Stimulated activated CD4-positive, alpha-beta T cell treated with anti-CD3 and anti-CD28 coated beads, Interleukin-12 subunit alpha, Interleukin-12 subunit beta, amount 100 ng/mL, for 24 hours (primary cell): ENCODE measurements around the gene SLC38A8.

Source experiments
- DNase-seq, 2 experiments: peaks; one replicate each; pipeline ENCODE4 v3.0.0-alpha.2; 2020; ENCODE audit warnings: low read depth in 2 of 2

Gene SLC38A8

DNA sequence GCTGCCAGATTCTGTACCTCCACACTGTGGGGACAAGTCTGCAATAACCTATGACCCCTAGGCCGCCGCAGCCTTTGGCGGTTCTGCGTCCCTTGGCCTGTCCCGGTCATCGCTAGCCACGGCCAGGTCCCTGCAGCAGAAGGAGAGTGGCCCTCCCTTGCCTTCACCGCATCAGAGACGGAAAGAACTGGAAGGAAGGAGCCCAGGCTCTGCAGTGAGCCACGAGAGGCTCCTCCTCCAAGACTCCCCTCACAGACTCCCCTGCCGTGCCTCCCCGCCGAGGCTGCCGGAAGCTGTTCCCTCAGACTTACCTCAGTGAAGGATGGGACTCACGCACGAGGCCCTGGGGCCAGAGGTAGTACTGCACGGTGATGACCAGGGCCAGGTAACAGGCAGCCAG is 11.0 kb downstream of the SLC38A8 start:
- DNase-seq, result no peak

DNA sequence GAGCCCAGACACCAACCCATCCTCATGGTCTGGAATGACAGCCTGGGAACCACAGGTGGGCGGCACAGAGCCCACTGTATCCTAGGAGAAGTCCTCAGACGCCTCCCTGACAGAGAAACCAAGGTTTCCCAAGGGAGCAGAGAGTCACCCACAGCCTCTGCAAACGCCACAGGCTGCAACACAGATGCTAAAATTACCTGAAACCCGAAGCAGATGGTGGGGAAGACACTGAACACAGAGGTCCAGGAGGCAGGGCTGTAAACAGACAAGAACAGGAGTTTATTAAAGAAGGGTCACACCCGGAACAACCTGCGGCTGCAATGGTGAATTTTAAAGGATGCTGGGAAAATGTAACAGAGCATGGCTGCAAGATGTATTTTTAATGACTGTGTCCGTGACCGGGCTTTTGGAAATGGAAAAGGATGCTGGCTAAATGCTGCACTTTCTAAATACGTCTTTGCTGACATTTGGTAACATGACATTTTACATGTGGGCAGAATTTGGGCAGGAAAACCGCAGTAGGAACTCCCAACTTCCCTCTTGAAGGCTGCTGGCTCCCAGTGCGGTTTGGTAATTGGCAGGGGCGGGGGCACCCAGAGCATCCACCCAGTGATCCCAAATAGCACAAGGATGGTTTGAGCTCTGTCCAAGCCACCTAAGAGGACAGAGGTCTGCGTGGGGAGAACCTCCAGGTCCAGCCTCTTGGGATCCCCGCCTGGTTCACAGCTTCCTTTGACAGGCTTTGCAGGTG is 13.1 kb downstream of the SLC38A8 start:
- no peak for DNase-seq

DNA sequence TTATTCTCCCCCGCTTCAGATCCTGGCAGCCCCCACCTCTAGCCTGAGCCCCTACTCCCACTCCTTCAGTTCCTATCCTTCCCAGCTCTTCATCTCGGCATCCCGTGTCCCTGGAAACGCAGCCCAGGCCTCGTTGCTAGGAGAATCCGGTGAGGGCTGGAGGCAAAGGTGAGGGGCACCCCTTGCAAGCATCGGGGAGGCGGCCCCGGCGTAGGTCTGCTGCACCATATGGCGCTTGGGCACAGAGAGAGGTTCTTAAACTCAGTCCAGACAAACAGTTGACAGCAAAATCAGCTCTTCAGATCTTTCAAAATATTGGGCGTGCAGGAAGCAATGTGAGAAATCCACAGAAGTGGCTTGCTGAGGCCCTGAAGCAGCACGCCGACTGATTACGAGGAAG is 15.0 kb downstream of the SLC38A8 start:
- no peak for DNase-seq

DNA sequence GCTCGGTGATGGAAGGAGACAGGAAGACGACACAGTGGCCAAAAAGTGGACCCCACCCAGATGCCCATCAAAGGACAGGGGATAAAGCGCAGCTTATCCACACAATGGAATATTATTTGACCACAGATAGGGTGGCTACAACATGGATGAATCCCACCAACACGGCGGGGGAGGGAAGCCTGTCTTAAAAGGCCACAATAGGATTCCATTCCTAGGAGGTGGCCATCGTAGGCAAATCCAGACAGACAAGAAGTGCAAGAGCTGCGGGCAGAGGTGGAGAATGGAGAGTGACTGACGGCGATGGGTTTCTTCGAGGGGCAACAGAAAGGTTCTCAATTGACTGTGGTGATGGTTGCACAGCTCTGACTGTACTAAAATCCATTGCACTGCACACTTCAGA is 16.0 kb downstream of the SLC38A8 start:
- no peak for DNase-seq

DNA sequence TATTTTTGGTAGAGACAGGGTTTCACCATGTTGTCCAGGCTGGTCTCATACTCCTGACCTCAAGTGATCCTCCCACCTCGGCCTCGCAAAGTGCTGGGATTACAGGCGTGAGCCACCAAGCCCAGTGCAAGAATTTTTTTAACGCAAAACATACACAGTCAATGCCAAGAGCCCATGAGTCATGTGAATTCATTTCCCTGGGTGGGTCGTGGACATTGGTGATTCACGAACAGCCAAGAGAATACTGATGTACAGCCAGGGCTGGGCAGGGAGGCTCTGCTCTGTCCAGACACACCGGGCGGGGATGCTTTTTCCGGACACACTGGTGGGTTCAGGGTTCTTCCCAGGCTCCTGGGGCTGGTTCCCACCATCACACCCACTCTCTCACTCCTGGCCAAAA is 17.7 kb downstream of the SLC38A8 start:
- no peak for DNase-seq

DNA sequence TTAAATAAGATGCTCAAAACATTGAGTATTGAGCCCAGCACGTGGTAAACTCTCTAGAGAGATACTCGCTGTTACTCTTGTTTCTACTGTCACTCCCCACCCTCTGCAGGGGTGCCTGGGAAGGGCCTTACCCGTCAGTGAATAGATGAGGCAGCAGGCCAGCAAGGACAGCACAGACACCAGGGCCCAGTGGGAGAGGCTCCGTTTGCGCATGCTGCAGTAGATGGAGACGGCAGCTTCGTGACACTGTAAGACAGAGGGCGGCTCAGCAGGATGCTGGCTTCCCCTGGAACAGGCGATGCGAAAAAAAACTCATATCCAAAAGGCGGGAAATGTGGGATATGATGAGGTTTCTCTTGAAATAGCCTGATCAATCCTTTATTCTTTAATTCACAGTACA is 20.0 kb downstream of the SLC38A8 start:
- DNase-seq, result no peak

DNA sequence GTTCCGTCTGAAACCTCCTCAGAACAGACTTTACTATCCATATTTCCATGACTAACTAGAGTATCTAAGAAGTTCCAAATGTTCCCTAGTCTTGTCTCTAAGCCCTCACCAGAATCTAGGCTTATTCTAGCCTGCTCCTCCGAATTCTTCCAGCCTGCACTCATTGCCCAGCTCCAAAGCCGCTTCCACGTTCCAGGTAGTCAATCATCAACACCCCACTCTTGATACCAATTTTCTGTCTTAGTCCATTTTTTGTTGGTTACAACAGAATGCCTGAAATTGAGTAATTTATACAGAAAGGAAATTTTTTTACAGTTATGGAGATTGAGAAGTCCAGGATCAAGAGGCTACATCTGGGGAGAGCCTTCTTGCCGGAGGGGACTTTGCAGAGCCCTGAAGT is 21.1 kb downstream of the SLC38A8 start:
- DNase-seq, result no peak

DNA sequence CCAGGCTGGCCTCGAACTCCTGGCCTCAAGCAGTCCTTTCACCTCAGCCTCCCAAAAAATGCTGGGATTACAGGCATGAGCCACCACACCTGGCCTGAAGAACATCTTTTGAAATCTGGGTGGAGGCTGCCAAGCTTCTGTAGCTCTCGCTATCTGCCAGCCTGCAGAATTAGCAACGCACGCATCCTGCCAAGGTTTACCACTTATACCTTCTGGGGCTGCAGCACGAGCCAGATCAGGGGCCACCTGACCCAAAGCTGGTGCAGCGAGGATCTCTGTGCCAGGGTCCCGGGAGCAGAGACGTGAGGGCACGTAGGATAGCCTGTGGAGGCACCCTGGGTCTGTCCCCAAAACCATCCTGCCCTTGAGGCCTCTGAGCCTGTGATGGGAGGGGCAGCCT is 22.2 kb downstream of the SLC38A8 start:
- no peak for DNase-seq

DNA sequence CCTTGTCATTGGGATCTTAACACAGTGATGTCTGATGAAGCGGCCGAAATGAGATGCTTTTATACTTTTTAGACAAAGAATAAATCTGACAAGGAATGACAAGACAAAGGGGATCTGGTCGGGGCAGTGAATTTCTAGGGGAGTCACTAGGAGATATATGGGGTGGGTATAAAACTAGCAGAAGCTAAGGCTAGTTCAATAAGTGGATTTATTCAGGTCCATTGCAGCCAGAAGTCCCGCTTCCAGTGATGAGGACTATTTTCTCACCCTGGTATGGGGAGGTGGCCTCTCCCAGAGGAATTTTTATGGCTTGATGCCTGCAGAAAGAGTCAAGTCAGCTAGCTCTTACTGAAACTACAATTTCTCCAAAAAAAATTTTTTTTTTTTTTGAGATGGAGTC is 23.9 kb downstream of the SLC38A8 start:
- no peak for DNase-seq

DNA sequence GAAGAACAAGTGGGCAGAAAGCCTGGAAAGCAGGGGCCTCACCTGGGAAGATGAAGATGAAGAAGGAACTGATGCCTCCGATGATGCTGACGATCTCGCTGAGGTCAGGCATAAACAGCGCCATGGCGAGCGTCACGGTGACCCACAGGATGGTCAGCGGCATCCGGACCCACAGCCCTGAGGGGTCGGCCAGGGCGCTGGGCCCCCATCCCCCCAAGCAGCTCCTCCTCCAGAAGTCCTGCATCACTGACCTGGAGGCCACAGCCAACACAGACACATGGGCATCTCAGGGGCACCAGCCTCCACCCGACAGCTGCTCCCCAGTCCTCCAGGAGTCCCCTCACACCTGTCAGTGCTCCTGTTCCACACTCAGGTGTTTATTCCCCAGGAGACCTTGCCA is 26.1 kb downstream of the SLC38A8 start:
- no peak for DNase-seq

DNA sequence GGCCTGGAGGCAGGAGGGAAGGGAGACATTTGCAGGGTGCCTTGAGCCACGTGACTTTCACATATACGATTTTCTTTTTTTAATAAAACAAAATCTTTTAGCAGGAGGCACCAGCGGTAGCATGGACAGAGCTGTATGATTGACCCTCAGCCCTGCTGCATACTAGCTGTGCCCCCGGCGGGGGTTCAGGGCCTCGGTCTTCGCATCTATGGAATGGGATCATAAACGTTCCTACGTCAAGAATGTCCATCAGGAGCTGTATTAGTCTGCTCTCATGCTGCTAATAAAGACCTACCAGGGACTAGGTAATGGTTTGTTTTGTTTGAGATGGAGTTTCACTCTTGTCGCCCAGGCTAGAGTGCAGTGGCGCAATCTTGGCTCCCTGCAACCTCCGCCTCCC is 27.2 kb downstream of the SLC38A8 start:
- no peak for DNase-seq

DNA sequence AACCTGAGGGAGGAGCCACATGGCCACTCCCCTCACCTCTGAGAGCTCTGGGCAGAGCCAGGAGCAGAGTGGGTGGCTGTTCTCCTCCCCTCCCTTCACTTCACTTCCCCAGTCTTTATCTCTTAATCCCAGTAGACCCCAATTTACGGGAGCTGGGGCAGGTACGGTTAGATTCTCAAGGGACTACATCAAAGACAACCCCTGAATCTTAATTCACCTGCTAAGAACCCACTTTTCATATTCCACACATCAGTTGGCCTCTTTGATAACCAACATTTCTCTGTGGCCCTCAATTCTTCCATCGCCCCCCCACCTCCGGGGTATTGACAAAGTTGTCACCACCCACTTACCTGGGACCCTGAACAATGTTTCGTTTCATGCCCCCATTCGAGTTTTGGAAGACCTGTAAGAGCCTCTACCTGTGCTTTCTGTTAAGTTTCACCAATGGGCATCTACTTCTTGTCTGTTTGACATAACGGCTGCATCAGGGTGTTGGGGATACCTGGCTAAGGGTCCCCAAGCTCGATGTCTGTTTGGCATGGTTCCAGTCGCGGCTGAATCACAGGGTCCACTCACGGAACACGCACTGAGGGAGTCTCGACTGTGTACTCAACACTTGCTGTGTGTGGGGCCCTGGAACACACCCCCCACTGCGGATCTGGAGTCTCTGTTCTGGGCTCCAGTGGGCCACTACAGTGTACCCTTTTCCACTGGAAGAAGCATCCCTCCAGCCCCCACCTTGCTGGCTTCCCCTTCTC is 27.8 kb downstream of the SLC38A8 start:
- DNase-seq, result no peak

DNA sequence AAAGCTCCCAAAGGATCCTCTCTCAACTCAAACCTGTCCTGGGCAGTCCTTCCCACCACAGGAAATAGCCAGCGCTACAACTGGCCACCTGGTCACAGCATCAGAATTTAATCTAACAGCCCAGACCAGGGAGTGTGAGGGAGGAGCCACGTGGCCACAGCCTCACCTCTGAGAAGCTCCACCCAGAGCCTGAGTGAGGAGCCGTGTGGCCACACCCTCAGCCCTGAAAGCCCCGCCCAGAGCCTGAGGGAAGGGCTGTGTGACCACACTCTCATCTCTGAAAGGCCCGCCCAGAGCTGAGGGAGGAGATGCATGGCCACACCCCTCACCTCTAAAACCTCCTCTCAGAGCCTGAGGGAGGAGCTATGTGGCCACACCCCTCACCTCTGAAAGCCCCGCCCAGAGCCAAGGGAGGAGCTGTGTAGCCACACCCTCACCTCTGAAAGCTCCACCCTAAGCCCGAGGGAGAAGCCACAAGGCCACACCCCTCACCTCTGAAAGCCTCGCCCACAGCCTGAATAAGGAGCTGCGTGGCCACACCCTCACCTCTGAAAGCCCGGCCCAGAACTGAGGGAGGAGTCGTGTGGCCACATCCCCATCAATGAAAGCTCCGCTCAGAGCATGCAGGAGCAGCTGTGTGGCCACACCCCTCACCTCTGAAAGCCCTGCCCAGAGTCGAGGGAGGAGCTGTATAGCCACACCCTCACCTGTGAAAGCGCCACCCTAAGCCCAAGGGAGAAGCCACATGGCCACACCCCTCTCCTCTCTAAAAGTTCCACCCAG is 28.6 kb downstream of the SLC38A8 start:
- peak; percentile 15 to 60 for DNase-seq

DNA sequence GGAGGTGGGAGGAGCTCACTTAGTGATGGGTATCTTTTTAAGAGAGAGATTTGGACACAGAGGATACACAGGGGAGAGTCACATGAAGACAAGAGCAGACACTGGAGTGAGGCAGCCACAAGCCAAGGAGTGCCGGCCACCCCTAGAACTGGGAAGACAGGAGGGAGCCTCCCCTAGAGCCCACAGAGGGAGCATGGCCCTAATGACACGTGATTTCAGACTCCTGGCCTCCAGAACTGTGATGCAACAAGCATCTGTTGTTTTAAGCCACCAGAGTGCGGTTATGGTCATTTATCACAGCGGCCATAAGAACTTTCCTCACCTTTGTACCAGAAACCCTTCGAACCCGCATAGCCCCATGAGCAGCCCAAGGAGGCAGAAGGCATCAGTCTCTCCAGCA is 33.3 kb downstream of the SLC38A8 start:
- DNase-seq, result no peak

DNA sequence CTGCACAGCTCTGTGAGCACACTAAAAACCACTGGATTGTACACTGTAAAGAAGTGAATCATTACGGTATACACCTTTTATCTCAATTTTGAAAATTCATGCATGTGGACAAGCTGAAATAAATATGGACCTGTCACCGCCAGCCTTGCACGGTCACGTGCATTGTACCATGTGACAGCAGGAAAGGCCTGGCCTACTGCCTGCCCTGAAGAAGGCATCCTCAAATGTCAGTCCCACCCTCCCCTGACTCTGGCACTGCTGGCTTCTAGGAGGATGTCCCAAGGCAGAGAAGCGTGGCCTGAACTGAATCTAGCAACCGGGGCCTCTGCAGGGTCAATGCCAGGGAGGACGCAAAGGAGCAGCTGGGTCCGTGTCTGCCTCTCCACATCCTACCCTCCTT is 34.6 kb downstream of the SLC38A8 start:
- no peak for DNase-seq

DNA sequence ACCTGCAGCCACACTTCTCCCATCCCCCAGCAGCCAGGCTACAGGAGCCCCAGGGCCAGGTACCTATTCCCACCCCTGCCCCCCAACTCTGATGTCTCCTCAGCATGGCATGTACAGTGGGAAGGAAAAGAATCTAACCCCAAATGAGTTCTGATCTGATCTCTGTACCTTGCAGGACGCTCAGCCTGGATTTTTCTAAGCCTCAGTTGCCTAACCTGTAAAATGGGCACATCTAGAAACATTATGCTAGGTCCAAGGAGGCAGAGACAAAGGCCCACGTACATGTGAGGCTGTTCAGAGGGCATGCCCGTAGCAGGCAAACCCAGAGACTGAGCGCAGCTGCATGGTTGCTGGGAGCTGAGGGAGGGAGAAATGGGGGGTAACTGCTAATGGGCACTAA is 35.1 kb downstream of the SLC38A8 start:
- DNase-seq, result no peak

DNA sequence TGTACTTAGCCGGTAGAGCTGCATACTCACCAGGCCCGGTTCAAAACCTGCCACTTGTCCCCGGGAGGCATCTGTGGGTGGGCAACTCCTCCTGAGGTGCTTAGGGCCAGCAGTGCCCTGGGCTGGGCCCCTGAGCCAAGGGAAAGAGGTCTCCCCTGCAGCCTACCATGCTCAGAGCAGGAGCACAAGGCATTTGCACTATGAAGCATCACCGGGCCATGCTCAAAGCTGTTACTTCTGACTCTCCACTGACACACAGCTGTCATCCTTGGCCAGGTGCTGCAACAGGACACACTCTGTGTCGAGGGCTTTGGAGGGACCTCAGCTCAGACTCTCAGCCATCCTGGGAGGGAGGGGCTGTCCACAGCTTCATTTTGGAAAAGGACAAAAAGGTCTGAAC is 37.2 kb downstream of the SLC38A8 start:
- DNase-seq, result no peak

DNA sequence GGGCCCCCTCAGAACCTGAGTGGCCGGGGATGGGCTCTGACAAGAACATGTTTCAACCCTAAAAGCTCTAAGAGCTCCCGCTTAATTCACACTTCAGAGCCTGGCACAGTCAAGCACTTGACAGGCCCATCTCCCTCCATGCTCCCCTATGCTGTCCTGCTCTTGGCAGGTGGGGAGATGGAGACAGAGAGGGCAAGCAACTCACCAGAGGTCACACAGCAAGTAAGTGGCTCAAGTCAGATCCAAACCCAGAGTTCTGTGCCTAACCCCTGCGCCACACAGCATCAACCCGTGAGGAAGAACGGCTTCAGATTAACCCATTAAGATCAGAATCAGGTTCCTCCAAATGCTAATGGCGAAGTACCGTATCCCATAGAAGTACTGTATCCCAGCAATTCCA is 38.2 kb downstream of the SLC38A8 start:
- DNase-seq, result no peak

DNA sequence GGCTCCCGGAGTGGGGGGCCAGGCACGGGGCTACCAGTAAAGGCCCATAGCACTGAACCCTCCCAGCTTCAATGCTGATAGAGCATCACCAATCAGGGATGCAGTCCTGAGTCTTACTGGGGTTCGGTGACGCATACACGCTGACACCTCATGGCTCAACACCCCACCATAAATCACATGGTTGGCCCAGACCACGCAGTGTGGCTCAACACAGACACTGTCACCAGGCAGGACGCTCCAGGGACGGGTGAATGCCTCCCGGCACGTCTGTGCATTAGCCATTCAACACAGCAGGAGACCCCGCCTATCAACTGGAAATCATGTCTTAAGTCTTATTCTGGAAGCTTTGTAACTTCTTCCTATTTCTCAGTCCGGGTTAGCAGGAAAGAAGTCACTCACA is 39.6 kb downstream of the SLC38A8 start:
- DNase-seq, result no peak

DNA sequence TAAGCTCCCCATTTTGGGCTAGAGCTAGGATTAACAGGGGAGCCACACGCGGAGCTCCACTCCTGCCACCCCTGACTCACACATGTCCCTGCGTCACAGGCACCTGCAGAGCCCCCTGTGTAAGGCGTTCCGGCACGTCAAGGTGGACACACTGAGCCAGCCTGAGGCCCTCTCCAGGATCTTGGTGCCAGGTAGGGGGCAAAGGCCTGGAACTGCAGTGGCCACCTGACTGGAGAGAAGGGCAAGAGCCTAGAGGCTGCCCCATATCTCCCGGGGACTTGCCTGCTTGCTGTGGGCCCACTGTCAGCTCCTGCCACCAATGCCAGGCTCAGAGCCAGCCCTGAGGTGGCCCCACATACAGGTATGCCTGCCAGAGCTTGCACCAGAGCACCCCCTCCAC is 40.9 kb downstream of the SLC38A8 start:
- no peak for DNase-seq

DNA sequence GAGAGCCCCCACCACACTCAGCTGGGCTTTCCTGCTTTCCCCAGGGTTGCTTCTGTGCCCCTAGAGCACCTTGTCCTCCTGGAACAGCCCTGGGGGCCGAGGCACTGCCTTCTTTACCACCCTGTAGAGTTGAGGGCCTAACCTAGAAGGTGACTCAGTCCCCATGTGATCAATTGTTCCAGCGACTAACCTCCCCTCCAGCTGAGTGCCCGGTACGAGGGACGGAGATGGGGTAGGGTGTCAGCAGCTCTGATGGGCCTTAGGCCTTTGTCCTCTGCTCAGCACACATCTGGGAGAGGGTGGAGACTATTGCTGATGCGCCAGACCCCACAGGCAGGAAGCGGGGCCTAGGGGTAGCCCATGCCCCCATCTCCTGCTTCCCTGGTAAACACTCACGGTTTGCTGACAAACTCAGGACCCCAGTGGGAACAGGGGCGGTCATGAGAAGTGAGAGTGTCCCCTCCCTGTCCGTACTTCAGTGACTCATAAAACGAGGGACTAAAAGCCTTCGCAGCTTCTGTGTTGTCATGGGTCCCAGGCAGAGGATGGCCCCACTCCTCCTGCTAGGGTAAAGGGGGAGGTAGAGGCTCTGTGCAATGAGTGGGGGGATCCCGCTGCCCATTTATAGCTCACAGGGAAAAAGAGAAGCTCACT is 41.5 kb downstream of the SLC38A8 start:
- no peak for DNase-seq

DNA sequence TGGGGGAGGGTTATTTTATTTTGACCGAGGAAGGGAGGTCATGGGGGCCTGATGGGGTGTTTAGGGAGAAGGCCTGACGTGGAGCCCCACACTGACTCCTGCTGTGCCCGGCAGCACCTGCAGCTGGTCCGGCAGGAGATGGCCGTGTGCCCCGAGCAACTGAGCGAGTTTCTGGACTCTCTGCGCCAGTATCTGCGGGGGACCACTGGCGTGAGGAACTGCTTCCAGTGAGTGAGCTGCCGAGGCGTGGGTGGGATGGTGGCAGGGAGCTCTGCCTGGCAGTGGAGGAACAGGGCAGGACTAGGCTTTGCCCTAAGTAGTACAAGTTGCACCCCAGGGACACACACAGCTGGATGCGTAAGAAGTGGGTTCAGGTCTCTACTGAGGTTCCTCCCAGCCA is 44.5 kb downstream of the SLC38A8 start:
- DNase-seq, result no peak
